Mucosa of rectum (tissue), 2 donors: ENCODE data around the gene EXOC3L4.

Experiments
- H3K27ac ChIP-seq, 2 donors: one replicate each; pipeline ENCODE4 v1.7.0; 2013; ENCODE audit warnings: inconsistent platforms in 2 of 2, low read depth in 2 of 2, low read length in 2 of 2
- H3K27me3 ChIP-seq, 2 donors: one replicate each; pipeline ENCODE4 v1.7.0; 2013; ENCODE audit warnings: low read length in 2 of 2; ENCODE audit not compliant: control insufficient read depth in 2 of 2, insufficient read depth in 2 of 2
- H3K36me3 ChIP-seq, 2 donors: one replicate each; pipeline ENCODE4 v1.7.0; 2013; ENCODE audit warnings: low read length in 2 of 2; ENCODE audit not compliant: control insufficient read depth in 2 of 2, insufficient read depth in 2 of 2
- H3K4me1 ChIP-seq, 2 donors: one replicate each; pipeline ENCODE4 v1.7.0; 2013; ENCODE audit warnings: low read length in 2 of 2, mild to moderate bottlenecking in 1 of 2; ENCODE audit not compliant: control insufficient read depth in 2 of 2, insufficient read depth in 2 of 2
- H3K4me3 ChIP-seq, 2 donors: one replicate each; pipeline ENCODE4 v1.7.0; 2013; ENCODE audit warnings: low read length in 2 of 2
- H3K9ac ChIP-seq, 2 donors: one replicate each; pipeline ENCODE4 v1.7.0; 2013; ENCODE audit warnings: low read length in 2 of 2, low read depth in 1 of 2, mild to moderate bottlenecking in 1 of 2
- H3K9me3 ChIP-seq, 2 donors: one replicate each; pipeline ENCODE4 v1.7.0; 2013; ENCODE audit warnings: low read length in 2 of 2; ENCODE audit not compliant: control insufficient read depth in 2 of 2
- donor health status: healthy.
- donor health status: Normal muscosa, but diverticular disease.

Gene EXOC3L4

GRCh38 chr14:103058164-103059055, 36.1 kb upstream of the EXOC3L4 start:
- Histone ChIP-seq H3K36me3 (no peaks in the 10 kb centered on the region), H3K9ac (peak overlapping the region; percentile 76 to 92), H3K9me3 (no peaks in the 10 kb centered on the region), H3K4me3 (peak overlapping the region; percentile 75 to 83), H3K27me3 (no peaks in the 10 kb centered on the region), H3K4me1 (peaks cover 8 to 12% of the 10 kb centered on the region in 2 donors), H3K27ac (peak overlapping the region; percentile 87 to 88)

GRCh38 chr14:103059556-103059955, 35.0 kb upstream of the EXOC3L4 start:
- H3K27me3 ChIP-seq = no peaks in the 10 kb centered on the region
- peaks cover 8 to 12% of the 10 kb centered on the region in 2 donors for H3K4me1 ChIP-seq
- no peaks in the 10 kb centered on the region for H3K36me3 ChIP-seq
- no peak overlapping the region for H3K27ac ChIP-seq
- H3K4me3 ChIP-seq = no peak overlapping the region
- no peak overlapping the region for H3K9ac ChIP-seq
- H3K9me3 ChIP-seq = no peaks in the 10 kb centered on the region

GRCh38 chr14:103061482-103061976, 33.0 kb upstream of the EXOC3L4 start:
- Histone ChIP-seq H3K27me3 (no peaks in the 10 kb centered on the region), H3K4me1 (peaks cover 6% of the 10 kb centered on the region in 2 donors), H3K36me3 (no peaks in the 10 kb centered on the region), H3K4me3 (no peak overlapping the region), H3K9me3 (no peaks in the 10 kb centered on the region), H3K9ac (no peak overlapping the region), H3K27ac (no peak overlapping the region)

GRCh38 chr14:103064436-103064835, 30.1 kb upstream of the EXOC3L4 start:
- H3K27me3 ChIP-seq = no peaks in the 10 kb centered on the region
- H3K27ac ChIP-seq = no peak overlapping the region
- no peaks in the 10 kb centered on the region for H3K9me3 ChIP-seq
- no peak overlapping the region for H3K9ac ChIP-seq
- H3K4me3 ChIP-seq = no peak overlapping the region
- no peaks in the 10 kb centered on the region for H3K36me3 ChIP-seq
- peaks cover 10 to 24% of the 10 kb centered on the region in 2 donors for H3K4me1 ChIP-seq

GRCh38 chr14:103064978-103065377, 29.5 kb upstream of the EXOC3L4 start:
- Histone ChIP-seq H3K4me3 (no peak overlapping the region), H3K9ac (no peak overlapping the region), H3K36me3 (no peaks in the 10 kb centered on the region), H3K4me1 (peaks cover 10 to 24% of the 10 kb centered on the region in 2 donors), H3K9me3 (no peaks in the 10 kb centered on the region), H3K27me3 (no peaks in the 10 kb centered on the region), H3K27ac (no peak overlapping the region)

GRCh38 chr14:103065861-103066260, 28.7 kb upstream of the EXOC3L4 start:
- H3K9me3 ChIP-seq = no peaks in the 10 kb centered on the region
- H3K27me3 ChIP-seq = no peaks in the 10 kb centered on the region
- H3K36me3 ChIP-seq = no peaks in the 10 kb centered on the region
- no peak overlapping the region for H3K9ac ChIP-seq
- H3K4me1 ChIP-seq = peaks cover 10 to 27% of the 10 kb centered on the region in 2 donors
- peak overlapping the region in 1 of 2 donors; percentile 87 for H3K27ac ChIP-seq
- H3K4me3 ChIP-seq = no peak overlapping the region

GRCh38 chr14:103066399-103066798, 28.1 kb upstream of the EXOC3L4 start:
- Histone ChIP-seq H3K4me3 (no peak overlapping the region), H3K27ac (peak overlapping the region in 1 of 2 donors; percentile 87), H3K4me1 (peaks cover 13 to 33% of the 10 kb centered on the region in 2 donors)

GRCh38 chr14:103067231-103067954, 27.1 kb upstream of the EXOC3L4 start:
- Histone ChIP-seq H3K27ac (peak overlapping the region; percentile 87), H3K4me1 (peaks cover 20 to 41% of the 10 kb centered on the region in 2 donors), H3K4me3 (no peak overlapping the region), H3K9me3 (no peaks in the 10 kb centered on the region), H3K9ac (peak overlapping the region in 1 of 2 donors; percentile 53), H3K36me3 (no peaks in the 10 kb centered on the region), H3K27me3 (no peaks in the 10 kb centered on the region)

More at GRCh38 chr14:103066399-103066798, 28.1 kb upstream of the EXOC3L4 start:
- Histone ChIP-seq H3K9ac (no peak overlapping the region), H3K27me3 (no peaks in the 10 kb centered on the region), H3K36me3 (no peaks in the 10 kb centered on the region), H3K9me3 (no peaks in the 10 kb centered on the region)

GRCh38 chr14:103068351-103069073, 26.0 kb upstream of the EXOC3L4 start:
- peaks cover 22 to 49% of the 10 kb centered on the region in 2 donors for H3K4me1 ChIP-seq
- no peak overlapping the region for H3K4me3 ChIP-seq
- H3K9ac ChIP-seq = peak overlapping the region in 1 of 2 donors; percentile 53
- no peaks in the 10 kb centered on the region for H3K9me3 ChIP-seq
- H3K27ac ChIP-seq = peak overlapping the region; percentile 87
- no peaks in the 10 kb centered on the region for H3K36me3 ChIP-seq
- peaks cover 0 to 4% of the 10 kb centered on the region in 2 donors for H3K27me3 ChIP-seq
